Measurements from ENCODE around the gene PIWIL4.

DNA sequence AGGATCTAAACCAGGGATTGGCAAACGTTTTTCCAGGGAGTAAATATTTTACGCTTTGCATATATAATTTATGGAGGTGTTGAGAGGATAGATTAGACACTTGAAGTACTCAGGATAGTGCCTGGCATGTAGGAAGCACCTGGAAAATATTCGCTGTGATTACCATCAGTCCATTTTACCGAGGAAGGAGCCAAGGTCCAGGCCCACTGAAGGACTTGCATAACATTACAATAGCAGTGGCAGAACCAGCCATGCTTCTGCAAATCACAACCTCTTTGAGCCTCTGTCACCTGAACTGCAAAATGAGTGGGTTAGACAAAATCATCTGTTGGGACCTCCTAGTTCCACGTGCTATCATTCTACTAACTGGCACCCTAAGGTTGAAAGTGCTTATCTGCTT lies 18.0 kb upstream of the PIWIL4 start:
- no peak for TF ChIP-seq POLR2AphosphoS5 (IDR thresholded peaks at IDR 0.05; ENCODE audit: low read depth, low read length)
- no peak for TF ChIP-seq YY1 (IDR thresholded peaks at IDR 0.05; ENCODE audit: low read depth)
- TF ChIP-seq NFIC (IDR thresholded peaks at IDR 0.05; ENCODE audit: borderline replicate concordance), result no peak

All from SK-N-SH (cell line).